ENCODE results near the gene AMBRA1. TPM values are rescaled to one million over a fixed set of nuclear protein-coding genes. Genes with fewer than 3 reads are reported as not detected.

AMBRA1 gene
- polyA plus RNA-seq, 1 of the 3 experiments (the other 2 are of a cell fraction), result 10.4 TPM

DNA sequence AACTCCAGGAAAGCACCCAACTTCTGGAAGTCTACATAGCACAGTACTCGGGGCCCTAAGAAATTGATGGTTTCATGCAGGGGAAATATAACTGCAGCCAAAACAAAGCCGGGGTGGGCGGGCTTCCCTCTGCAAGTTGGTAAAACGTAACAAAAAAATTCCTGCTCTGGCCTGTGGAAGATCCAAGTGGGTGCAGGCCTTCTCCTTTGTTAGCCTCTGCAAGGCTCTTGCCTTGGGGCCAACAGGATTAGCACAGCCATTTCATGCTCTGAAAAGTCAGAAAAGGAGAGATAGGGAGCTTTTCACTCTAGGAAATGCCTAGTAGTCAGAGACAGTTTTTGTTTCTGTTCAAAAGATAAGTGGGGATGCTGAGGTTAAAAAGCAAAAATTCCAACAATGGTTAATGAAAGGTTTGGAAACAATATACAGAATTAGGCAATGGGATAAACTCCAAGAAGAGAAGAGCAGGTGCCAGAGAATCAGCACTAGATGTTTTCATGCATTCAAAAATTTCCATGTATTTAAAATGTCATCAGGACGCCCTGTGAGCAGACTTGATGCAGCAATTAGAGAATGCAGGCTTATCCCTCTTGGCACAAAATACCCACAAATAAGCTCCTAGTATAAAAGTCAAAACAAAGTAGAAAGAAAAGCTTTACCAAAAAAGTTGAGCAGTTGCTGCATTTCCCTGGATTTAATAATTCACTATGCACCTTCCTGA lies 130.0 kb downstream of the AMBRA1 start:
- no peak for DNase-seq
- no peak overlapping the region for H2AFZ ChIP-seq (ENCODE audit: low read depth)
- H3K4me3 ChIP-seq (ENCODE audit: low read depth in 2 of 2, low read length in 1 of 2), result no peak overlapping the region
- 98% methylated on average over 5 of the region's 5 CpGs for WGBS (ENCODE audit: low lambda C conversion rate)
- no peaks in the 10 kb centered on the region for H3K9me2 ChIP-seq
- TF ChIP-seq EZH2phosphoT487 (IDR thresholded peaks at IDR 0.05; ENCODE audit: borderline replicate concordance, low read depth) (no peak), RFX5 (IDR thresholded peaks at IDR 0.05; ENCODE audit: low read length) (no peak), NFIC (IDR thresholded peaks at IDR 0.05; ENCODE audit: borderline replicate concordance) (no peak), RCOR1 (IDR thresholded peaks at IDR 0.05; ENCODE audit: low read length) (no peak), RAD21 (IDR thresholded peaks at IDR 0.05; ENCODE audit: low read length) (no peak), RXRA (IDR thresholded peaks at IDR 0.05; ENCODE audit: borderline replicate concordance, low read depth) (no peak), CHD2 (IDR thresholded peaks at IDR 0.05; ENCODE audit: low read length, partially characterized antibody) (no peak), SIN3A (IDR thresholded peaks at IDR 0.05; ENCODE audit: borderline replicate concordance, low read depth, low read length) (no peak)
- TF ChIP-seq, protein P1, sequence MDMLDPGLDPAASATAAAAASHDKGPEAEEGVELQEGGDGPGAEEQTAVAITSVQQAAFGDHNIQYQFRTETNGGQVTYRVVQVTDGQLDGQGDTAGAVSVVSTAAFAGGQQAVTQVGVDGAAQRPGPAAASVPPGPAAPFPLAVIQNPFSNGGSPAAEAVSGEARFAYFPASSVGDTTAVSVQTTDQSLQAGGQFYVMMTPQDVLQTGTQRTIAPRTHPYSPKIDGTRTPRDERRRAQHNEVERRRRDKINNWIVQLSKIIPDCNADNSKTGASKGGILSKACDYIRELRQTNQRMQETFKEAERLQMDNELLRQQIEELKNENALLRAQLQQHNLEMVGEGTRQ (IDR thresholded peaks at IDR 0.05; ENCODE audit: borderline replicate concordance, low read depth, low read length), result no peak
- TF ChIP-seq, protein P2, sequence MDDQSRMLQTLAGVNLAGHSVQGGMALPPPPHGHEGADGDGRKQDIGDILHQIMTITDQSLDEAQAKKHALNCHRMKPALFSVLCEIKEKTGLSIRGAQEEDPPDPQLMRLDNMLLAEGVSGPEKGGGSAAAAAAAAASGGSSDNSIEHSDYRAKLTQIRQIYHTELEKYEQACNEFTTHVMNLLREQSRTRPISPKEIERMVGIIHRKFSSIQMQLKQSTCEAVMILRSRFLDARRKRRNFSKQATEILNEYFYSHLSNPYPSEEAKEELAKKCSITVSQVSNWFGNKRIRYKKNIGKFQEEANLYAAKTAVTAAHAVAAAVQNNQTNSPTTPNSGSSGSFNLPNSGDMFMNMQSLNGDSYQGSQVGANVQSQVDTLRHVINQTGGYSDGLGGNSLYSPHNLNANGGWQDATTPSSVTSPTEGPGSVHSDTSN (IDR thresholded peaks at IDR 0.05), result no peak
- TF ChIP-seq, protein P3, sequence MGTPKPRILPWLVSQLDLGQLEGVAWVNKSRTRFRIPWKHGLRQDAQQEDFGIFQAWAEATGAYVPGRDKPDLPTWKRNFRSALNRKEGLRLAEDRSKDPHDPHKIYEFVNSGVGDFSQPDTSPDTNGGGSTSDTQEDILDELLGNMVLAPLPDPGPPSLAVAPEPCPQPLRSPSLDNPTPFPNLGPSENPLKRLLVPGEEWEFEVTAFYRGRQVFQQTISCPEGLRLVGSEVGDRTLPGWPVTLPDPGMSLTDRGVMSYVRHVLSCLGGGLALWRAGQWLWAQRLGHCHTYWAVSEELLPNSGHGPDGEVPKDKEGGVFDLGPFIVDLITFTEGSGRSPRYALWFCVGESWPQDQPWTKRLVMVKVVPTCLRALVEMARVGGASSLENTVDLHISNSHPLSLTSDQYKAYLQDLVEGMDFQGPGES (IDR thresholded peaks at IDR 0.05; ENCODE audit: low read depth, low read length), result no peak
- TF ChIP-seq, protein P4, sequence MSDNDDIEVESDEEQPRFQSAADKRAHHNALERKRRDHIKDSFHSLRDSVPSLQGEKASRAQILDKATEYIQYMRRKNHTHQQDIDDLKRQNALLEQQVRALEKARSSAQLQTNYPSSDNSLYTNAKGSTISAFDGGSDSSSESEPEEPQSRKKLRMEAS (IDR thresholded peaks at IDR 0.05; ENCODE audit: low read depth), result no peak
- peaks cover 2% of the 10 kb centered on the region; the same call in 1 of the 2 replicates for H4K20me1 ChIP-seq (ENCODE audit: insufficient read depth)
- POLR2A ChIA-PET, result no interaction called here
- H3K36me3 ChIP-seq (replicated peaks in 1 of 2; ENCODE audit: control insufficient read depth in 1 of 2, insufficient read depth in 2 of 2, low read length in 1 of 2), result peaks cover 0 to 4% of the 10 kb centered on the region in 2 experiments
- no peaks in the 10 kb centered on the region for H3K27me3 ChIP-seq (ENCODE audit: insufficient read depth)
- CTCF ChIA-PET, result interaction anchor here (0.7 to 1.2 kb wide), 4 partner anchors 24 to 226 kb away, joined by 3 to 4 read pairs (median 3); no protein-coding TSS in a partner anchor
- no peak overlapping the region for H3K27ac ChIP-seq (ENCODE audit: low read depth in 2 of 2, low read length in 1 of 2)
- H3K9ac ChIP-seq, result no peak overlapping the region
- H3K79me2 ChIP-seq (ENCODE audit: insufficient read depth), result no peaks in the 10 kb centered on the region; the same call in 1 of the 2 replicates
- peaks cover 3% of the 10 kb centered on the region for H3F3A ChIP-seq (replicated peaks; ENCODE audit: insufficient read depth)
- H3K4me2 ChIP-seq, result no peak overlapping the region
- no peaks in the 10 kb centered on the region for H3K9me3 ChIP-seq
- no peaks in the 10 kb centered on the region for H3K4me1 ChIP-seq (ENCODE audit: control insufficient read depth in 1 of 2, insufficient read depth in 2 of 2, low read depth in 1 of 2, low read length in 1 of 2)

DNA sequence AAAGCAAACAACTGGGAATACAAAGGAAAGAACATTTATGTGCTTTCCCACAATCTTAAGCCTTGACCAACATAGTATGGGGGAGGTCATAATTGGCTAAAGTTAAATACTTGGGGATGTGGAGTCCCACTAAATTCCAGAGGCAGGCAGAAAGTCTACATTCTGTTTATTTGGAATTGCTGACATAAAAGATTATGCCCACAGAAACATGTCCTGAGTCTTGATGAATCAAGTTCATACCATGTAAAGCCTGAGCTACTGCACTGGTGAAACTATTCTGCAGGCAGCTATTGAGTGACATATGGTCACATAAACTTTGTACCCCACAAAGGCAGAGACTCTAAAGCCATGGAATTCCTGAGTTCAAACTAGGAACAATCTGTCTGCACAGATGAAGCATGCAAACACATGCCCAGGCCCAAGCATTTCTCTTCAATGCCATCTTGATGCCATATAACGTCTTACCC lies 132.3 kb downstream of the AMBRA1 start:
- Histone ChIP-seq H3K27me3 (ENCODE audit: insufficient read depth) (no peaks in the 10 kb centered on the region), H3K9me2 (no peaks in the 10 kb centered on the region), H3K9me3 (no peaks in the 10 kb centered on the region), H3K4me3 (ENCODE audit: low read depth in 2 of 2, low read length in 1 of 2) (no peak overlapping the region), H3K27ac (ENCODE audit: low read depth in 2 of 2, low read length in 1 of 2) (no peak overlapping the region), H3K9ac (no peak overlapping the region), H3F3A (replicated peaks; ENCODE audit: insufficient read depth) (no peaks in the 10 kb centered on the region), H3K4me2 (no peak overlapping the region), H4K20me1 (ENCODE audit: insufficient read depth) (peaks cover 6% of the 10 kb centered on the region; the same call in 1 of the 2 replicates), H3K36me3 (replicated peaks in 1 of 2; ENCODE audit: control insufficient read depth in 1 of 2, insufficient read depth in 2 of 2, low read length in 1 of 2) (peaks cover 0 to 4% of the 10 kb centered on the region in 2 experiments), H3K4me1 (ENCODE audit: control insufficient read depth in 1 of 2, insufficient read depth in 2 of 2, low read depth in 1 of 2, low read length in 1 of 2) (peaks cover 0 to 8% of the 10 kb centered on the region in 2 experiments; a peak in 1 of 4 replicates), H3K79me2 (ENCODE audit: insufficient read depth) (no peaks in the 10 kb centered on the region; the same call in 1 of the 2 replicates), H2AFZ (ENCODE audit: low read depth) (no peak overlapping the region)
- no peak for DNase-seq
- ChIA-PET POLR2A (no interaction called here), CTCF (no interaction called here)
- 95% methylated on average over 1 of the region's 1 CpG for WGBS (ENCODE audit: low lambda C conversion rate)
- TF ChIP-seq TAF1 (IDR thresholded peaks at IDR 0.05; ENCODE audit: borderline replicate concordance, low read depth, low read length), result no peak
- TF ChIP-seq RCOR1 (IDR thresholded peaks at IDR 0.05; ENCODE audit: low read length), result no peak
- TF ChIP-seq, protein P1 (IDR thresholded peaks at IDR 0.05; ENCODE audit: borderline replicate concordance, low read depth, low read length), result no peak
- TF ChIP-seq, protein P4 (IDR thresholded peaks at IDR 0.05; ENCODE audit: low read depth), result no peak
- TF ChIP-seq, protein P5, sequence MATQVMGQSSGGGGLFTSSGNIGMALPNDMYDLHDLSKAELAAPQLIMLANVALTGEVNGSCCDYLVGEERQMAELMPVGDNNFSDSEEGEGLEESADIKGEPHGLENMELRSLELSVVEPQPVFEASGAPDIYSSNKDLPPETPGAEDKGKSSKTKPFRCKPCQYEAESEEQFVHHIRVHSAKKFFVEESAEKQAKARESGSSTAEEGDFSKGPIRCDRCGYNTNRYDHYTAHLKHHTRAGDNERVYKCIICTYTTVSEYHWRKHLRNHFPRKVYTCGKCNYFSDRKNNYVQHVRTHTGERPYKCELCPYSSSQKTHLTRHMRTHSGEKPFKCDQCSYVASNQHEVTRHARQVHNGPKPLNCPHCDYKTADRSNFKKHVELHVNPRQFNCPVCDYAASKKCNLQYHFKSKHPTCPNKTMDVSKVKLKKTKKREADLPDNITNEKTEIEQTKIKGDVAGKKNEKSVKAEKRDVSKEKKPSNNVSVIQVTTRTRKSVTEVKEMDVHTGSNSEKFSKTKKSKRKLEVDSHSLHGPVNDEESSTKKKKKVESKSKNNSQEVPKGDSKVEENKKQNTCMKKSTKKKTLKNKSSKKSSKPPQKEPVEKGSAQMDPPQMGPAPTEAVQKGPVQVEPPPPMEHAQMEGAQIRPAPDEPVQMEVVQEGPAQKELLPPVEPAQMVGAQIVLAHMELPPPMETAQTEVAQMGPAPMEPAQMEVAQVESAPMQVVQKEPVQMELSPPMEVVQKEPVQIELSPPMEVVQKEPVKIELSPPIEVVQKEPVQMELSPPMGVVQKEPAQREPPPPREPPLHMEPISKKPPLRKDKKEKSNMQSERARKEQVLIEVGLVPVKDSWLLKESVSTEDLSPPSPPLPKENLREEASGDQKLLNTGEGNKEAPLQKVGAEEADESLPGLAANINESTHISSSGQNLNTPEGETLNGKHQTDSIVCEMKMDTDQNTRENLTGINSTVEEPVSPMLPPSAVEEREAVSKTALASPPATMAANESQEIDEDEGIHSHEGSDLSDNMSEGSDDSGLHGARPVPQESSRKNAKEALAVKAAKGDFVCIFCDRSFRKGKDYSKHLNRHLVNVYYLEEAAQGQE (IDR thresholded peaks at IDR 0.05; ENCODE audit: low read depth, low read length), result no peak
- no peak for TF ChIP-seq SMC3 (IDR thresholded peaks at IDR 0.05; ENCODE audit: low read depth, low read length)
- TF ChIP-seq FOXM1 (IDR thresholded peaks at IDR 0.05; ENCODE audit: low read depth), result no peak
- TF ChIP-seq RXRA (IDR thresholded peaks at IDR 0.05; ENCODE audit: borderline replicate concordance, low read depth), result no peak
- no peak for TF ChIP-seq TCF12 (IDR thresholded peaks at IDR 0.05)
